HG03575 (cell line): Measurements from ENCODE around the gene RELT.

Experiments used
- ATAC-seq: cut with Tn5 transposase; IDR thresholded peaks from one replicate; pipeline ENCODE4 v1.9.1; 2021; ENCODE audit not compliant: unreplicated experiment, insufficient number of reproducible peaks, low FRiP score; ENCODE audit errors: extremely low read depth

The RELT gene

GRCh38 chr11:73387594-73388264 lies 11.5 kb downstream of the RELT start:
- no peak for ATAC-seq

- ATAC-seq = no peak
Measured at GRCh38 chr11:73388265-73389133, 12.3 kb downstream of the RELT start.

DNA sequence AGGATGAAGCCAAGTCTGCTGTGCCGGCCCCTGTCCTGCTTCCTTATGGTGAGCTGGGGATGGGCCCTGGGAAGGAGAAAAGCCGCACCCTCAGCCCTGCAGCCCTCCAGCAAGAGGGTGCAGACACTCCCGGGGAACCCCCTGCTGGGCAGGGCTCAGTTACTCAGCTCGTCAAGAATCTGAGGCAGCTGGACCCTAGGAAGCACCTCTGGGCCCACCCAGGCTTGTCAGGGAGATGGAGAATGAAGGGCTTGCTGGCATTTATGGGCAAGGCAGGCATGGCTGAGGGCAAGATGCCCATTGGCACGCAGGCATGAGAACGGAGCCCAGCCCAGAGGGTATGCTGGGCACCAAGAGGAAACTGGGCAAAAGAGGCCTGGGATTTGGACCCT lies 12.9 kb downstream of the RELT start:
- ATAC-seq = no peak

DNA sequence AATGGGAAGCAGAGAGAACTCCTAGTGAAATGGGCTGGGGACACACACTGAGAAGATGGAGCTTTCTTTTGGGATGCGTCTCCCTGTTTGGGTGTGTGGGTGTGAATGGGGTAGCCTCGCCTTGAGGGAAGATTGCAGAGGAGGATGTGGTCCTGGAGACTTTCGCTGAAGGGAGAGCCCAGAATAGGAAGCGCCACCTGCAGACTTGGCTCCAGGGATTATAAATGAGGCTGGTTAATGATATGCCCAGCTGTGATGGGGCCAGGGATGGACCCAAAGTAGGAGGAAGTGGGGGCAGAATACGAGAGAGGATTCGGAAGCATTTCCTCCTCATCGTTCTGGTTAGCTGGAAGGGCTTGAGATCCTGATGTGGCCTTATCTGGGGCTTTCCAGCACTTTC lies 13.7 kb downstream of the RELT start:
- ATAC-seq = no peak

GRCh38 chr11:73390601-73391565 lies 14.7 kb downstream of the RELT start:
- ATAC-seq = no peak

GRCh38 chr11:73391665-73392064 lies 15.5 kb downstream of the RELT start:
- no peak for ATAC-seq

- no peak for ATAC-seq
Measured at GRCh38 chr11:73392108-73393010, 16.2 kb downstream of the RELT start.

DNA sequence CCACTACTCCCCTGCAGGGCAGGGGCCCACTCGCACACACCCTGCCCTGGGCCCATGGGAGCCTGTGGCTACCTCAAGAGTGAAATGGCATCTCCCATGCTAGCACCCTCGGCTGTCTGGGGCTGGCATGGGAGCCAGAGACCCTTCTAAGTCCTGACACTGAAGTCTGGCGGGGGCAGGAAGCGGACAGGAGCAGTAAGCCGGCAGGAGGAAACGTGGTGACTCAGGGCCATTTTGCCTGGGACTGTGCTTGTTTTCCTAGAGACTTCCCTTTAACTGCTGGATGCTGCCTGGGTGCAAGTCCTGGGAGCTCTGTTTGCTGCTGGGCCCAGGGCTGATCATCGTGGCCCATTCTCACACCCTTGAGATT lies 16.8 kb downstream of the RELT start:
- no peak for ATAC-seq

GRCh38 chr11:73393479-73394415 lies 17.5 kb downstream of the RELT start:
- ATAC-seq = no peak

DNA sequence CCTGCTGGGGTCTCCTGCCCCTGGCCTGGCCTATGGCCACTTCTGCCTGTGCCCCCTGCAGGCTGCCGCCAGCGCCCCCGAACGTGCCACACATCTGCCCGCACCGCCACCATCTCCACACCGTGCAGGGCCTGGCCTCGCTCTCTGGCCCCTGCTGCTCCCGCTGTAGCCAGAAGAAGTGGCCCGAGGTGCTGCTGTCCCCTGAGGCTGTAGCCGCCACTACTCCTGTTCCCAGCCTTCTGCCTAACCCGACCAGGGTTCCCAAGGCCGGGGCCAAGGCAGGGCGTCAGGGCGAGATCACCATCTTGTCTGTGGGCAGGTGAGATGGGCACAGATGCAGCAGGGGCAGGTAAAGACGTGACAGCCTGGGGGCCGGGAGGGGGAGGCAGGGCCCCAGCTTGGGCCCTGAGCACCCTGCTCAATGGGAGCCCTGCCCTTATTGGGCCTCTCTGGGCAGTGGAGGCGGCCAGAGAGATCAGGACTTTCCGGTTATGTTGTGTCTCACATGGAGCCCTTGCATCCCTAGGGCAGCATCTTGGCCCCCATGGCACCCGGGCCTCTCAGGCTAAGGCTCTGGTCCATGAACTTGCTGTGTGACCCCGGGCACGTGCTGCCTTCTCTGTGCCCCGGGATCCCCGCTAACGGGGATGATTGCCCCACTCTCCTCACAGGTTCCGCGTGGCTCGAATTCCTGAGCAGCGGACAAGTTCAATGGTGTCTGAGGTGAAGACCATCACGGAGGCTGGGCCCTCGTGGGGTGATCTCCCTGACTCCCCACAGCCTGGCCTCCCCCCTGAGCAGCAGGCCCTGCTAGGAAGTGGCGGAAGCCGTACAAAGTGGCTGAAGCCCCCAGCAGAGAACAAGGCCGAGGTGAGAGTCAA lies 18.5 kb downstream of the RELT start:
- no peak for ATAC-seq

DNA sequence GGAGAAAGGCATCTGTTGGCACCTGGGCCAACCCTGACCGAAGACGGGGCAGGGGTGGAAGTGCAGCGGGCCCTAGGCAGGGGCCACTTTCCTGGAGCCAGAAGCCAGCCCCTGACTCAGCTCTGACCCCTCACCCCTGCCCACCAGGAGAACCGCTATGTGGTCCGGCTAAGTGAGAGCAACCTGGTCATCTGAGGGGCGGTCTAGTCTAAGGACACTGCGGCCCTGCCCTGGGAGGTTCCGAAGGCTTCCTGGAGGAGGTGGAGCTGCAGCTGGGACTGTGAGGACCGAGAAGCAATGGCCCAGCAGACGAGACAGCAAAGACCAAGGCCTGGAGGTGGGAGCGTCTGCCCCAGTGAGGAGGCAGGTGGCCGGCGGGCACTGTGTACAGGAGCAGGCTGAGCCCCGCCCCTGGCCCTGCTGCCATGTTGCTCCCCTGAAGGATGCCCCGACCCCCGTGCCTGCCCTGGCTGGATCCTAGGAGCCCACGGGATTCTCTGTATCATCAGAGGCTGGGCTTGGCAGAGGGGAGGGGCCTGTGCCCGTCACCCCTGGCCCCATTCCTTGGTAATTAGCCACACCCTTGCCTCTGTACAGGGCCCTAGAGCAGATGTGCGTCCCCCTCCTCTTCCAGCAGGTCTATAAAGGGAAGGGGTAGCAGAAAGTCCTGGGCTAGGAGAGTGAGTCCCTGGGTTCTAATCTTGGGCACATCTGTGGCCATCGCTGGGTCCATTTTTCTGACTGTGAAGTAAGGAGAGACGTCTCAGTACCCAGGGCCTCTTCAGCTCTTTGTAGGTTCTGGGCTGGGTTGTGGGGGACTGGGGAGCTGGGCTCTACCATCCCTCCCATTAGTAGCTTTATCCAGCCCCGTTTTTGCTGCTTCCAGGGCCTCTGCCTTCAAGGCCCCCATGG lies 19.4 kb downstream of the RELT start:
- no peak for ATAC-seq

DNA sequence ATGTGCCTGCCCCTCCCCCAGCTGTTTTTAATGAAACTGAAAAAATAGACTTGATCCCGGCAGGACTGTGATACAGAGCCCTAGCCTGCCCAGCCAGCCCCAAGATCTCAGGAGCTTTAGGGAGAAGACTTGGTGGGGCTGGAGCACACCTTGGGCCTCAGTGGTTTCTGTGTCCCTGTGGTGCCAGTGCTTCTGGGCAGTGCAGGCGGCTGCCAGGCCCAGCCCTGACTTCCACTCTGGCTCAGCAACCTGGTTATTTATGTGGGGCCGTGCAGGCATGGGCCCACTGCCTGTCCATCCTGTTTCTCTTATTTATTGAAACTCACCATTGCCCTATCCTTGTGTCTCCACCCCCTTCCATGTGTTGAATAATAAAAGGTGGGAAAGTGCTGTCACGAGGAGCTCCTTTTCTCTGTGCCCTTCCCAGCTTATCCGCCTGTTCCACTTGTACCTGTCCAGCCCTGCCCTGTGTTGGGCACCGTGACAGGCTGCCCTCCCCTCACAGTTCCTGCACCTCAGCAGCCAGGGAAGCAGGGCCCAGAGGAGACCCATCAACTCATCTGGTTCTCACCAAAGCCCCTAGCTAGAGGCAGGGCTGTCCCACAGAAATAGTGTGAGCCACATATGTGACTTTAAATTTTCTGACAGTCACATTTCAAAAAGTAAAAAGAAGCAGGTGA lies 20.2 kb downstream of the RELT start:
- ATAC-seq = no peak

GRCh38 chr11:73396985-73397384 lies 20.8 kb downstream of the RELT start:
- ATAC-seq = no peak

- no peak for ATAC-seq
Measured at GRCh38 chr11:73397468-73398131, 21.4 kb downstream of the RELT start.

DNA sequence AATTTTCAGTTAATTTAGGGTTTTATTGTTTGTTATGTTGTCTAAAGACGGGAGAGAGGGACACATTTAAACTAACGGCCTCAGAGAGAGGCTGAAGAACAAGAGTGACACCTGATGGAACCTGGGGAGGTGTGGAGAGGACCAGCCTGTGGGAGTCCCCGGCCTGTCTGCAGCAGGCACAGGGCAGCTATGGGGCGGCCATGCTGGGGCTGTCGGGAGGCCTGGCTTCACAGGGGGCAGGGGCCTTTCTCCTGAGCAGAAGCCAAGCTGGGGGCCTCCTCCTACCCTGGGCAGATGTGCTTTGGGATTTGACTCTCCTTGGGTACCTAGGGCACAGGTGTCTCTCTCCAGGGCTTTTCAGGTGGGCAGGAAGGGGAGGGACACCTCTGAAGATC lies 21.9 kb downstream of the RELT start:
- no peak for ATAC-seq
